Prostate gland (tissue), 2 donors: ENCODE data around the gene MARK3. TPM values are rescaled to one million over a fixed set of nuclear protein-coding genes. Genes with fewer than 3 reads are reported as not detected.

Experiments used
- DNase-seq: peaks from one replicate; pipeline ENCODE4 v3.0.0-alpha.2; 2019; ENCODE audit warnings: low spot score
- H3K27ac ChIP-seq, 2 donors: fragments of 200-600 bp; sonication (generic); 2 replicates each; pipeline ENCODE4 v1.5.1; 2017 to 2019
- H3K27me3 ChIP-seq: fragments of 200-600 bp; sonication (generic); replicated peaks from 2 replicates; pipeline ENCODE4 v1.5.1; 2019; ENCODE audit not compliant: insufficient read depth
- H3K36me3 ChIP-seq, 2 donors: fragments of 200-600 bp; sonication (generic); 1 replicate in 1 of 2; 2 replicates in 1 of 2; pipeline versions ENCODE4 v1.5.1 to v1.8.1; 2017 to 2019
- H3K4me1 ChIP-seq: fragments of 200-600 bp; sonication (generic); replicated peaks from 2 replicates; pipeline ENCODE4 v1.5.1; 2019
- H3K4me3 ChIP-seq, 2 donors: fragments of 200-600 bp; sonication (generic); 2 replicates each; pipeline ENCODE4 v1.5.1; 2017 to 2019
- H3K9me3 ChIP-seq: fragments of 200-600 bp; sonication (generic); 2 replicates; pipeline ENCODE4 v1.5.1; 2017
- CTCF ChIP-seq, 4 experiments: fragments of 200-600 bp in 2 of 4; fragments of 450-650 bp in 2 of 4; sonication (generic) in 2 of 4; IDR thresholded peaks; 1 replicate in 3 of 4; 2 replicates in 1 of 4; pipeline ENCODE4 v1.5.1; 2016 to 2019; ENCODE audit warnings: antibody characterized with exemption in 4 of 4, mild to moderate bottlenecking in 2 of 4, moderate library complexity in 2 of 4
- POLR2A ChIP-seq: fragments of 450-650 bp; IDR thresholded peaks from one replicate; pipeline ENCODE4 v1.6.1; 2016; ENCODE audit warnings: antibody characterized with exemption, mild to moderate bottlenecking
- POLR2AphosphoS5 ChIP-seq: sonication (generic); formaldehyde crosslinking; IDR thresholded peaks from one replicate; pipeline ENCODE4 v1.6.1; 2017; ENCODE audit warnings: antibody characterized with exemption
- WGBS: methylation state at CpG from one replicate; pipeline ENCODE4 v1.1.5; 2018; 5-methylcytosine and 5-hydroxymethylcytosine counted together
- intact Hi-C: fragments of 100-400 bp; cut with DNase I; formaldehyde crosslinking; loops from one replicate; pipeline ENCODE4 v1.14.2; 2022
- total RNA-seq, 2 donors: library from RNA; depleted of rRNA; stranded (reverse); fragments of >200 nt; gene quantifications; one replicate each; pipeline ENCODE4 v1.1.0, GENCODE V29; 2016

Gene MARK3
- total RNA-seq, 2 donors from 2014 or later, result 51.5 to 115 TPM

GRCh38 chr14:103421556-103421955, 36.3 kb downstream of the MARK3 start:
- Histone ChIP-seq H3K27me3 (no peaks in the 10 kb centered on the region), H3K4me3 (no peak overlapping the region), H3K9me3 (no peaks in the 10 kb centered on the region), H3K36me3 (no peaks in the 10 kb centered on the region), H3K4me1 (peaks cover 10% of the 10 kb centered on the region), H3K27ac (peak overlapping the region; percentile 75 to 77)
- 67% methylated on average over 3 of the region's 3 CpGs for WGBS
- intact Hi-C loops, result no loop called here
- TF ChIP-seq POLR2AphosphoS5, result no peak
- TF ChIP-seq CTCF (IDR thresholded peaks at IDR 0.05), result no peak
- TF ChIP-seq POLR2A, result no peak
- no peak for DNase-seq

- Histone ChIP-seq H3K4me3 (no peak overlapping the region), H3K27ac (peak overlapping the region in 1 of 2 donors; percentile 77), H3K36me3 (no peaks in the 10 kb centered on the region), H3K27me3 (no peaks in the 10 kb centered on the region), H3K4me1 (peaks cover 10% of the 10 kb centered on the region), H3K9me3 (no peaks in the 10 kb centered on the region)
- intact Hi-C loops, result no loop called here
- 93% methylated on average over 1 of the region's 1 CpG for WGBS
- DNase-seq, result no peak
- TF ChIP-seq CTCF (IDR thresholded peaks at IDR 0.05) (no peak), POLR2AphosphoS5 (no peak), POLR2A (no peak)
These were observed 37.8 kb downstream of the MARK3 start for GRCh38 chr14:103423050-103423461.

GRCh38 chr14:103427485-103428443, 42.5 kb downstream of the MARK3 start:
- H3K4me1 ChIP-seq, result no peaks in the 10 kb centered on the region
- no peak overlapping the region for H3K4me3 ChIP-seq
- TF ChIP-seq CTCF (IDR thresholded peaks at IDR 0.05) (no peak), POLR2AphosphoS5 (no peak), POLR2A (no peak)
- no peak overlapping the region for H3K27ac ChIP-seq
- intact Hi-C loops, result no loop called here
- H3K36me3 ChIP-seq, result no peaks in the 10 kb centered on the region
- H3K27me3 ChIP-seq, result no peaks in the 10 kb centered on the region
- H3K9me3 ChIP-seq, result no peaks in the 10 kb centered on the region
- no peak for DNase-seq
- WGBS, result 91% methylated on average over 3 of the region's 3 CpGs

GRCh38 chr14:103428723-103429556, 43.7 kb downstream of the MARK3 start:
- 87% methylated on average over 3 of the region's 3 CpGs for WGBS
- Histone ChIP-seq H3K4me3 (no peak overlapping the region), H3K9me3 (no peaks in the 10 kb centered on the region), H3K27me3 (no peaks in the 10 kb centered on the region), H3K4me1 (no peaks in the 10 kb centered on the region), H3K27ac (no peak overlapping the region), H3K36me3 (no peaks in the 10 kb centered on the region)
- no peak for TF ChIP-seq POLR2A
- no peak for TF ChIP-seq CTCF (IDR thresholded peaks at IDR 0.05)
- no peak for TF ChIP-seq POLR2AphosphoS5
- DNase-seq, result no peak
- intact Hi-C loops, result no loop called here
